CD4-positive, alpha-beta T cell treated with Interleukin-17A for 4 hours (primary cell): ENCODE data around the gene RPH3AL.
"Not testable (repeated sequence)": the region's sequence is repeated elsewhere in the genome, so short reads cannot be mapped to it uniquely, and the experiment has no call there.

Experiments
- DNase-seq: peaks from one replicate; pipeline ENCODE4 v3.0.0-alpha.2; 2020; ENCODE audit warnings: mixed read lengths

Gene RPH3AL

GRCh38 chr17:258045-258734 lies 94.4 kb downstream of the RPH3AL start:
- no peak for DNase-seq

DNA sequence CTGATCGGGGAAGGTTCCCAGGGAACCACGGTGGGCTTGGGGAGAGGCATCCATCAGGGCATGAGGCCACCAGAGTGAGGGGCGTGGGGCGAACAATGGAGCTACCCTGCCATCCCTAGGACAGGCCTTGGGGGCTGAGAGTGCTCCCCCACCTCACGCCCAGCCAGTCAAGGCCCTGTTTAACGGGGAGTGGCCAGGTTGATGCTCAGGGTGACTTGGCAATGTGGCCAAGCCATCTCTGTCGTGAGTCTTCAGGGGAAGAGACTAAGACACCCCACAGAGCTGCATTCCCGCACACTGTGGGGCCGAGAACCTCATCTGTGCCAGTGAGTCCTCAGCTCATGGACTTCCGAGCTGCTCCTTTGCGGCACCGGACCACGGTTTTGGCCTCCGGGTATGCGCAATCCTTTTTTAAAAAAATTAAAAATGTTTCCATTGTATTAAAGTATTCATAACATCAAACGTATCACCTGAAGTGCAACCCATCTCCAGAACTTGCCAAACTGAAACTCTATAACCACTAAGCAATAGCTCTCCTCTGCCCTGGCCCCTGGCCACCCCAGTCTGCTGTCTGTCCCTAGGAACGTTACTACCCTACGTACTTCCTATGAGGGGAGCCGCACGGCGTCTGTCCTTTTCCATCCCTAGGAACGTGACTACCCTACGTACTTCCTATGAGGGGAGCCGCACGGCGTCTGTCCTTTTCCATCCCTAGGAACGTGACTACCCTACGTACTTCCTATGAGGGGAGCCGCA lies 99.3 kb downstream of the RPH3AL start:
- no peak for DNase-seq

GRCh38 chr17:252456-252855 lies 100.2 kb downstream of the RPH3AL start:
- no peak for DNase-seq

GRCh38 chr17:251531-251930 lies 101.1 kb downstream of the RPH3AL start:
- DNase-seq: no peak

GRCh38 chr17:250487-251300 lies 101.9 kb downstream of the RPH3AL start:
- no peak for DNase-seq

DNA sequence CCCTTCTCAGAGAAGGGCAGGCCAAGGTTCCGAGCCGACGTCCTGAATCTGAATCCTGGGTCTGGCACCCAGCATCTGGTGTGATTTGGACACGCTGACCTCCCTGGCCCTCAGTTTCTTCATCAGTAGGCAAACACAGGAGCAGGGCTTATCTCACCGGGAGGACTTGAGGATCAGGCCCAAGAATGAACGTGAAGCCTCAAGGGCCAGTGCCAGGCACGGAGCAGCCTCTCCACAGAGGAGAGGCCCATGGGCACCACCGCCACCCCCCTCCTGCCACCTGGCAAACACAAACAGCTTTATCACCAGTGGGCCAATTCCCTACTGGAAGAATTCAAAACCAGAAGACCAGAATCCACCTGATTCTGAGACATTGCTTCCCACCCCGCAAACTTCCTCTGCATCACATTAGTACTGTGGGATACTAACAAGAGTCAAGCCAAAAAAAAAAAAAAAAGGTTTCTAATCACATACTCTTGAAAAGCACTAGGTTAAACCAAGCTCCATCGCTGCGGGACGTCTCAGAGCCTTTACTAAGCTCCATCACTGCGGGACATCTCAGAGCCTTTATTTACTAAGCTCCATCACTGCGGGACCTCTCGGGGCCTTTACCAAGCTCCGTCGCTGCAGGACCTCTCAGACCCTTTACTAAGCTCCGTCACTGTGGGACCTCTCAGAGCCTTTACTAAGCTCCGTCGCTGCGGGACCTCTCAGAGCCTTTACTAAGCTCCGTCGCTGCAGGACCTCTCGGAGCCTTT lies 103.2 kb downstream of the RPH3AL start:
- DNase-seq: no peak

DNA sequence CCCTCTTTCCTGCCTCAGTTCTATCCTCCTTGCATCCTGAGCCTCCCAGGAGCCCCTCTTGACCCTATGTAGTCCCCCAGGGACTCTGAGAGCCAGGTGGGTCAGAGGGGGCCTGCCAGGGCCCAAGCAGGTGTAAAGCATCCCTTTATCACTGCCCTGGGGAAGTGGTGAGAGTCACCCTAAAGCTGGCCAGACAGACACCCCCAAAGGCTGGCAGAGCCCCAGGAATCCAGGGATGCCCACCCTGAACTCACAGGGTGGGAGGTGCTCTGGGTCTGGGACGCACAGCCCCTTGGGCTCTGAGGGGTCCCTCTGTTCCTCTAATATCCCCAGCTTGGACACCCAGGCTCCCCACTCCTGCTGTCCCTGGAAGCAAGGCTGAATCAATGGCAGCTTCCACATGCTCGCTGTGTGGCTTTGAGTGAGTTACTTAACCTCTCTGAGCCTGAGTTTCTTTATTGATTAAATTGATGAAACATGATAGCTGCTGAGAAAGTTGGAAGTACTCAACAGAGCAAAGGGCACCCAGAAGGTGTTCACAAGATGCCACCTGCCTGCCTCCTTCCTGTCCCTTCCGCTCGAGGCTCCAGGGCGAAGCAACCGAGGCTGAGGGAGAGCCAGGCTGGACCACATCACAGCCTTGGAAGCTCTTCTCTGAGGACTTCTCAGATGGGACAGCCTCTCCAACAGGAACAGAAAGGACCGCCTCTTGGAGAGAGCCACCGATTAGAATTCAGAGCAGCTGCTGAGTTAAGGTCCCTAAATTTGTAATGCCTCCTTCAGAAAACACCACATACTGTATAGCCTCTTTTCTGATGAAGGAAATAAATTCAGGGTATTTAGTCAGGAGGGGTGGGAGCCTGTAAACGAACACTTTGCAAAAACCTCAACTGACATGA lies 104.0 kb downstream of the RPH3AL start:
- DNase-seq: no peak

- no peak for DNase-seq
These were observed 104.8 kb downstream of the RPH3AL start for GRCh38 chr17:247767-248166.

DNA sequence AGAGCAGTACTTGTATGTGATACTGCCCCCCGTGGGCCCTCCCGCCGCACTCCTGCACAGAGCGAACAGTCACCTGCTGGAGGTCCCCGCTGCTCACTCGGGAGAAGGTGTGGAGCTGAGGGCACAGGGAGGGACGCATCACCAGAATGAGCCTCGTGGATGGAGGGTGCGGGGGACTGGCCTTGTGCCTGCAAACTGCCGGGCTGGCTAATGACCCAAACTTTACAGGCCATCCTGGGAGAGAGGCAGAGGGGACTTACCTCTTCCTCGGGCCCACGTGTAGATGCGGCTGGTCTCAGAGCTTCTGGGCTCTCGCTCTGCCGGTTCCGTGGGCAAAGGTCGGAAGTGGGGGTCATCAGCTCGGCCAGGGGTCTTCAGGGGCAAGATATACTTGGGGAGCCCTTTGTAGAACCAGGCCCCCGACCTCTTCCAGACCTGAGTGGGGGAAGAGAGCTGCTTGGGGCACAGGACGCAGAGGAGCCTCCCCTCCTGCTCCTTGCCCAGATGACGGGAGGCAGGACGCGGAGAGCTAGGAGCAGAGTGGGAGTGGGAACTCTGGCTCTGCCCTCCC lies 105.7 kb downstream of the RPH3AL start:
- DNase-seq: no peak

DNA sequence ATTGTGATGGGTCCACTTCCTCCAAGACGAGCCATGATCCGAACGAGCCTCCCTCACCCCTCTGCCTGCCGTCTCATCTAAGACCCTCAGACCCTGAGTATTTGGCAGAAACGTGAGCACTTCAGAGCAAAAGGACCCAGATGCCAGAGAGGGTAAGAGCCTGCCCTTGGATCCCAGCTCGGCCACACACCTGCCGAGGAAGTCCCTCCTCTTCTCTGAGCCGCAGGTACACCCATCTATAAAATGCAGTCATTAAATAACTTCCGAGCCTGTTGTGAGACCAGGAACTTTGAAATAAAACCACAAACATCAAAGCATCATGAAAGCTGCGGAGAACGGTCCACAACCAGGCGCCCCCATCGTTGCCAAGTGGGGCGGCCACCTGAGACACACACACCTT lies 106.4 kb downstream of the RPH3AL start:
- no peak for DNase-seq

- DNase-seq: no peak
These were observed 107.0 kb downstream of the RPH3AL start for GRCh38 chr17:245611-246010.

GRCh38 chr17:245020-245419 lies 107.6 kb downstream of the RPH3AL start:
- no peak for DNase-seq

GRCh38 chr17:243924-244323 lies 108.7 kb downstream of the RPH3AL start:
- not testable (repeated sequence) for DNase-seq

GRCh38 chr17:238964-239259 lies 113.7 kb downstream of the RPH3AL start:
- DNase-seq: no peak

GRCh38 chr17:238071-238963 lies 114.3 kb downstream of the RPH3AL start:
- DNase-seq: no peak

- no peak for DNase-seq
These were observed 115.1 kb downstream of the RPH3AL start for GRCh38 chr17:237406-237955.

DNA sequence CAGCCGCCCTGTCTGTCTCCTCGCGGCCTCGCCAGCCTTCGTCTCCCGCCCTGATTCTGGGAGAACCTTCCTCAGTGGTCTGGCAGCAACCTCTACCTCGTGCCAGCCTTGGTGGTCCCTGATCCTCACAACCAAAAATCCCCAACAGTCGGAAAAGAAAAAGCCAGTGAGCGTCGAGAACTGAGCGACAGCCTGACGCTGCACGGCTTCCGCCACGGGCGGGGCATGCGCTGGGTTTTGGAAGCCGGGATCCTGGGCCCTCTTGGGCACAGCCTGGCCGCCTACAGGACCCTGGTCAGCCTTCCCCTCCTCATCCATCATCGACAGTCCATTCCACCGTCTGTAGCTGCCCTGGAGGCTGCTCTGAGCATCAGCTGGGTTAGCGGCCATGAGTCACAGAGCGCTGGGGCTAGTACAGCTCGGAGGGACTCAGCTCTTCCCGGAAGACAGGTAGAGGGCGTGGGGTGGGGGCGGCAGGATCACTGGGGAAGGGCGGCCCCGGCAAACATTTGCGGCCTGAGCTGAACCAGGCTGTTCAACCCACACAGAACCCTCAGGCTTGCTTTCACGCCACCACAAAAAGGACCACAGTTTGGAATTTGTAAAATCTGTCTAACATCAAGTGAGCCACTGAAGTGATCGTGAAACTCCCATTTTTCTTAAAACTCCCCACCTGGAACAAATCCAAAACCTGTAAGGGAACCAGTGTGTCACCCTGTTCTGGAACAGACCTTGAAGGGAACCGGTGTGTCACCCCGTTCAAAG lies 115.8 kb downstream of the RPH3AL start:
- DNase-seq: no peak

- no peak for DNase-seq
These were observed 116.6 kb downstream of the RPH3AL start for GRCh38 chr17:235831-236640.
